ENCODE measurements around the gene PAQR4.
"Not testable (repeated sequence)": the region's sequence is repeated elsewhere in the genome, so short reads cannot be mapped to it uniquely, and the experiment has no call there.

The PAQR4 gene

DNA sequence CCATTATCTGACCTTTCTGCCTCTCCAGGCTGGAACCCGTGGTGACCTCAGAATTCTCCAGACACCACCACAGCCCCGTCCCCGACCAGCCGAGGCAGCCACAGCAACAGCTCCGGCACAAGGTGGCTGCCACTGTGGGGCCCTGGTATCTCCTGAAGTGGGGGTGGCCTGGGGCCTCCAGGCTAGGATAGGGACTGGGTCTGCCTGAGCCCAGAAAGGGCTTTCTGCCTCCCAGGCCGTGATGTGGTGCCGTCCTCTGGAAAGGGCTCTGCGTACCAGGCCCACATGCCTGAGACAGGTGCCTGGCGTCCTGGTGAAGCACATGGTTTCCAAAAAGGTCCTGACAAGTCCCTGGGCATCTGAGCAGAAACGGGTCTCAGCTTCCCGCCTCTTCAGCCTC is 40.4 kb upstream of the PAQR4 start:
- Histone ChIP-seq H3K4me1 (ENCODE audit: low read length) (peaks cover 10% of the 10 kb centered on the region), H3K9me3 (ENCODE audit: insufficient read depth, low read length) (no peaks in the 10 kb centered on the region), H4K20me1 (ENCODE audit: insufficient read depth, low read length) (no peaks in the 10 kb centered on the region), H3K4me3 (ENCODE audit: low read length) (no peak overlapping the region), H3K79me2 (ENCODE audit: low read length) (no peaks in the 10 kb centered on the region), H3K9ac (ENCODE audit: low read length) (no peak overlapping the region), H2AFZ (ENCODE audit: low read depth, low read length) (no peak overlapping the region), H3K36me3 (replicated peaks; ENCODE audit: low read depth, low read length) (no peaks in the 10 kb centered on the region), H3K27me3 (ENCODE audit: low read depth, low read length) (no peaks in the 10 kb centered on the region), H3K4me2 (ENCODE audit: low read length) (no peak overlapping the region), H3K27ac (ENCODE audit: low read length) (no peak overlapping the region)
- TF ChIP-seq EZH2phosphoT487 (IDR thresholded peaks at IDR 0.05; ENCODE audit: low read depth) = no peak
- TF ChIP-seq, protein P1, sequence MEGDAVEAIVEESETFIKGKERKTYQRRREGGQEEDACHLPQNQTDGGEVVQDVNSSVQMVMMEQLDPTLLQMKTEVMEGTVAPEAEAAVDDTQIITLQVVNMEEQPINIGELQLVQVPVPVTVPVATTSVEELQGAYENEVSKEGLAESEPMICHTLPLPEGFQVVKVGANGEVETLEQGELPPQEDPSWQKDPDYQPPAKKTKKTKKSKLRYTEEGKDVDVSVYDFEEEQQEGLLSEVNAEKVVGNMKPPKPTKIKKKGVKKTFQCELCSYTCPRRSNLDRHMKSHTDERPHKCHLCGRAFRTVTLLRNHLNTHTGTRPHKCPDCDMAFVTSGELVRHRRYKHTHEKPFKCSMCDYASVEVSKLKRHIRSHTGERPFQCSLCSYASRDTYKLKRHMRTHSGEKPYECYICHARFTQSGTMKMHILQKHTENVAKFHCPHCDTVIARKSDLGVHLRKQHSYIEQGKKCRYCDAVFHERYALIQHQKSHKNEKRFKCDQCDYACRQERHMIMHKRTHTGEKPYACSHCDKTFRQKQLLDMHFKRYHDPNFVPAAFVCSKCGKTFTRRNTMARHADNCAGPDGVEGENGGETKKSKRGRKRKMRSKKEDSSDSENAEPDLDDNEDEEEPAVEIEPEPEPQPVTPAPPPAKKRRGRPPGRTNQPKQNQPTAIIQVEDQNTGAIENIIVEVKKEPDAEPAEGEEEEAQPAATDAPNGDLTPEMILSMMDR (IDR thresholded peaks at IDR 0.05; ENCODE audit: low read depth, low read length) = no peak

DNA sequence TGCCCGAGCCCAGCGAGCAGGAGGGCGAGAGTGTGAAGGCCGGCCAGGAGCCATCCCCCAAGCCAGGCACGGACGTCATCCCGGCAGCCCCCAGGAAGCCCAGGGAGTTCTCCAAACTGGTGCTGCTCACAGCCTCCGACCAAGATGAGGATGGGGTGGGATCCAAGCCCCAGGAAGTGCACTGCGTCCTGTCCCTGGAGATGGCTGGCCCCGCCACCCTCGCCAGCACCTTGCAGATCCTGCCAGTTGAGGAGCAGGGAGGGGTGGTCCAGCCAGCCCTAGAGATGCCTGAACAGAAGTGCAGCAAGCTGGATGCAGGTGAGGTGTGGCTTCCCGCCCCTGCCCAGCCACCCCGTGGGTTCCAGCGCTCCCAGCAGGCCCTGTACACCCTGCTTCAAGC is 39.5 kb upstream of the PAQR4 start:
- Histone ChIP-seq H3K36me3 (replicated peaks; ENCODE audit: low read depth, low read length) (no peaks in the 10 kb centered on the region), H2AFZ (ENCODE audit: low read depth, low read length) (no peak overlapping the region), H3K4me2 (ENCODE audit: low read length) (no peak overlapping the region), H4K20me1 (ENCODE audit: insufficient read depth, low read length) (no peaks in the 10 kb centered on the region), H3K4me1 (ENCODE audit: low read length) (peaks cover 10% of the 10 kb centered on the region), H3K9me3 (ENCODE audit: insufficient read depth, low read length) (no peaks in the 10 kb centered on the region), H3K27ac (ENCODE audit: low read length) (no peak overlapping the region), H3K79me2 (ENCODE audit: low read length) (no peaks in the 10 kb centered on the region), H3K9ac (ENCODE audit: low read length) (no peak overlapping the region), H3K4me3 (ENCODE audit: low read length) (no peak overlapping the region), H3K27me3 (ENCODE audit: low read depth, low read length) (no peaks in the 10 kb centered on the region)
- TF ChIP-seq, protein P1 (IDR thresholded peaks at IDR 0.05; ENCODE audit: low read depth, low read length) = no peak
- no peak for TF ChIP-seq EZH2phosphoT487 (IDR thresholded peaks at IDR 0.05; ENCODE audit: low read depth)

DNA sequence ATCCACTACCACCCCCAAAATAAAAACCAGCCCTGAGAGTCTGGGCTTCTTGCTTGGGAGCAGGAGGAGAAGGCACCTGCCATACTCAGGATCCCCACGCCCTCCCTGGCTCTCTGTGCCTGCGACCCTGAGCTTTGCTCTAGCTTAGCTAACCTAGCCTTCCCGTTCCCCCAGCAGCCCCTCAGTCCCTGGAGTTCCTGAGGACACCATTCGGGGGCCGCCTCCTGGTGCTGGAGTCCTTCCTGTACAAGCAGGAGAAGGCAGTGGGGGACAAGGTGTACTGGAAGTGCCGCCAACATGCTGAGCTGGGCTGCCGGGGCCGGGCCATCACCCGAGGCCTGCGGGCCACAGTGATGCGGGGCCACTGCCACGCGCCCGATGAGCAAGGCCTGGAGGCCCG is 38.9 kb upstream of the PAQR4 start:
- Histone ChIP-seq H3K4me1 (ENCODE audit: low read length) (peaks cover 10% of the 10 kb centered on the region), H2AFZ (ENCODE audit: low read depth, low read length) (no peak overlapping the region), H3K79me2 (ENCODE audit: low read length) (no peaks in the 10 kb centered on the region), H4K20me1 (ENCODE audit: insufficient read depth, low read length) (no peaks in the 10 kb centered on the region), H3K27ac (ENCODE audit: low read length) (no peak overlapping the region), H3K27me3 (ENCODE audit: low read depth, low read length) (no peaks in the 10 kb centered on the region), H3K4me3 (ENCODE audit: low read length) (no peak overlapping the region), H3K9me3 (ENCODE audit: insufficient read depth, low read length) (no peaks in the 10 kb centered on the region), H3K36me3 (replicated peaks; ENCODE audit: low read depth, low read length) (no peaks in the 10 kb centered on the region), H3K9ac (ENCODE audit: low read length) (no peak overlapping the region), H3K4me2 (ENCODE audit: low read length) (no peak overlapping the region)
- no peak for TF ChIP-seq EZH2phosphoT487 (IDR thresholded peaks at IDR 0.05; ENCODE audit: low read depth)
- TF ChIP-seq, protein P1 (IDR thresholded peaks at IDR 0.05; ENCODE audit: low read depth, low read length) = no peak

DNA sequence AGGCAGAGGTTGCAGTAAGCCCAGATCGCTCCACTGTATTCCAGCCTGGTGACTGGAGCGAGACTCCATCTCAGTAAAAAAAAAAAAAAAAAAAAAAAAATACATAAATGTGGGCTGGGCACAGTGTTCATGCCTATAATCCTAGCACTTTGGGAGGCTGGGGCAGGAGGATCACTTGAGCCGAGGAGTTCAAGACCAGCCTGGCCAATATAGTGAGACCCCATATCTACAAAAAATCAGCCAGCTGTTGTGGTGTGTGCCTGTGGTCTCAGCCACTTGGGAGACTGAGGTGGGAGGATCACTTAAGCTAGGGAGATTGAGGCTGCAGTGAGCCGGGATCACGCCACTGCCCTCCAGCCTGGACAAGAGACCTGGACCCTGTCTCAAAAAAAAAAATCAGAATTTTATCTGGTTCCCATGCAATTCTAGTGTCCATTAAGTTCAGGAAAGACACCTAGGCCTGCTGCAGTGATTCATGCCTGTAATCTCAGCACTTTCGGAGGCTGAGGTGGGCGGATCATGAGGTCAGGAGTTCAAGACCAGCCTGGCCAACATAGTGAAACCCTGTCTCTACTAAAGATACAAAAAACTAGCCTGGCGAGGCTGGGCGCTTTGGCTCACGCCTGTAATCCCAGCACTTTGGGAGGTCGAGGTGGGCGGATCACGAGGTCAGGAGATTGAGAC is 37.8 kb upstream of the PAQR4 start:
- not testable (repeated sequence) for H3K4me2 ChIP-seq (ENCODE audit: low read length)

More for the DNA sequence above, 37.8 kb upstream of the PAQR4 start:
- not testable (repeated sequence) for H3K27me3 ChIP-seq (ENCODE audit: low read depth, low read length); H3K9me3 ChIP-seq (ENCODE audit: insufficient read depth, low read length); H3K27ac ChIP-seq (ENCODE audit: low read length); H3K36me3 ChIP-seq (replicated peaks; ENCODE audit: low read depth, low read length); H3K79me2 ChIP-seq (ENCODE audit: low read length); H2AFZ ChIP-seq (ENCODE audit: low read depth, low read length); H3K4me3 ChIP-seq (ENCODE audit: low read length); H3K9ac ChIP-seq (ENCODE audit: low read length); H4K20me1 ChIP-seq (ENCODE audit: insufficient read depth, low read length); H3K4me1 ChIP-seq (ENCODE audit: low read length)

Data from OCI-LY3 (cell line).